H1 (cell line): ENCODE data around the gene CHTF18. TPM values are rescaled to one million over a fixed set of nuclear protein-coding genes. Genes with fewer than 3 reads are reported as not detected.
A peak's percentile ranks its signal among the peaks of the same experiment; 100 is the strongest.

ENCODE experiments used
- CTCF ChIA-PET: fragments of 300-600 bp; sonication (Branson Sonifier 250); formaldehyde crosslinking; loops from one replicate; lab custom pipeline; 2021; ENCODE audit not compliant: partially characterized antibody; lab: Charles Lee
- POLR2A ChIA-PET: fragments of 300-600 bp; sonication (Branson Sonifier 250); formaldehyde crosslinking; loops from one replicate; lab custom pipeline; 2021; ENCODE audit warnings: inconsistent platforms; ENCODE audit not compliant: partially characterized antibody; lab: Charles Lee
- DNase-seq, 2 experiments: peaks; one replicate each; pipeline versions ENCODE4 v3.0.0 to v3.0.0-alpha.2; 2010 to 2022; ENCODE audit warnings: low spot score in 2 of 2, low read depth in 1 of 2, mixed read lengths in 1 of 2
- FAIRE-seq: peaks from 2 replicates; lab custom pipeline; 2011; peaks lifted over from hg19 to GRCh38; lab: Jason Lieb, UNC
- H2AFZ ChIP-seq: 2 replicates; pipeline ENCODE4 v1.8.1; 2012; ENCODE audit warnings: low read length, inconsistent platforms
- H2AK5ac ChIP-seq: 2 replicates; pipeline ENCODE4 v1.6.1; 2013; ENCODE audit warnings: low read depth, low read length
- H2BK120ac ChIP-seq: replicated peaks from 2 replicates; pipeline ENCODE3; 2013; ENCODE audit warnings: low read depth, low read length, inconsistent platforms
- H2BK12ac ChIP-seq: 2 replicates; pipeline ENCODE4 v1.6.1; 2013; ENCODE audit warnings: low read depth, low read length
- H2BK15ac ChIP-seq: 2 replicates; pipeline ENCODE4 v1.6.1; 2013; ENCODE audit warnings: low read length
- H2BK20ac ChIP-seq: 2 replicates; pipeline ENCODE4 v1.6.1; 2013; ENCODE audit warnings: low read length
- H2BK5ac ChIP-seq: 2 replicates; pipeline ENCODE4 v1.6.1; 2013; ENCODE audit warnings: low read depth, low read length
- H3K14ac ChIP-seq: 2 replicates; pipeline ENCODE4 v1.6.1; 2013; ENCODE audit warnings: inconsistent platforms; ENCODE audit not compliant: insufficient read length
- H3K18ac ChIP-seq: 2 replicates; pipeline ENCODE4 v1.6.1; 2013; ENCODE audit warnings: low read length; ENCODE audit errors: extremely low read depth
- H3K23ac ChIP-seq: 2 replicates; pipeline ENCODE4 v1.6.1; 2013; ENCODE audit warnings: inconsistent platforms; ENCODE audit not compliant: insufficient read length
- H3K23me2 ChIP-seq: 2 replicates; pipeline ENCODE4 v1.6.1; 2013; ENCODE audit warnings: low read depth, low read length
- H3K27ac ChIP-seq: 2 replicates; pipeline ENCODE4 v1.6.1; 2011; ENCODE audit warnings: low read depth, low read length, inconsistent platforms
- H3K27me3 ChIP-seq, 4 experiments: replicated peaks in 1 of 4; 1 replicate in 1 of 4; 2 replicates in 3 of 4; pipeline versions ENCODE4 v1.6.1 to v1.8.1; 2011 to 2013; ENCODE audit warnings: low read length in 3 of 4, mild to moderate bottlenecking in 3 of 4, inconsistent platforms in 2 of 4, mixed read lengths in 2 of 4, moderate library complexity in 1 of 4; ENCODE audit not compliant: control insufficient read depth in 3 of 4, insufficient read depth in 3 of 4; ENCODE audit errors: extremely low read depth in 1 of 4
- H3K36me3 ChIP-seq, 4 experiments: 2 replicates each; pipeline versions ENCODE4 v1.6.1 to v1.8.1; 2011 to 2013; ENCODE audit warnings: mild to moderate bottlenecking in 4 of 4, low read length in 3 of 4, moderate library complexity in 2 of 4, control low read depth in 1 of 4, inconsistent platforms in 1 of 4; ENCODE audit not compliant: insufficient read depth in 4 of 4, control insufficient read depth in 2 of 4
- H3K4ac ChIP-seq: replicated peaks from 2 replicates; pipeline ENCODE3; 2013; ENCODE audit warnings: low read length, low read depth, mixed read lengths, inconsistent platforms; ENCODE audit not compliant: insufficient read length
- H3K4me1 ChIP-seq, 4 experiments: replicated peaks in 1 of 4; 1 replicate in 1 of 4; 2 replicates in 3 of 4; pipeline versions ENCODE4 v1.6.1 to v1.8.1; 2011 to 2013; ENCODE audit warnings: low read length in 3 of 4, inconsistent platforms in 2 of 4, mixed read lengths in 1 of 4; ENCODE audit not compliant: insufficient read depth in 4 of 4, control insufficient read depth in 3 of 4
- H3K4me2 ChIP-seq, 2 experiments: 2 replicates each; pipeline versions ENCODE4 v1.6.1 to v1.8.1; 2011 to 2013; ENCODE audit warnings: low read depth in 2 of 2, low read length in 2 of 2, control low read depth in 1 of 2, inconsistent platforms in 1 of 2, mild to moderate bottlenecking in 1 of 2; ENCODE audit not compliant: insufficient read depth in 1 of 2
- H3K4me3 ChIP-seq, 4 experiments: fragments of 200-600, 300-600 bp in 1 of 4; sonication (generic), shearing (Covaris generic), sonication (Bioruptor Twin) in 1 of 4; 2 replicates each; pipeline versions ENCODE4 v1.5.1 to v1.8.1; 2011 to 2016; ENCODE audit warnings: low read length in 4 of 4, low read depth in 3 of 4, control low read depth in 2 of 4, inconsistent platforms in 2 of 4, mild to moderate bottlenecking in 2 of 4, mixed read lengths in 1 of 4, moderate library complexity in 1 of 4; ENCODE audit not compliant: insufficient read depth in 2 of 4; ENCODE audit errors: extremely low read depth in 1 of 4
- H3K56ac ChIP-seq: replicated peaks from 2 replicates; pipeline ENCODE3; 2013; ENCODE audit warnings: low read depth, mild to moderate bottlenecking, mixed read lengths, low read length, inconsistent platforms; ENCODE audit not compliant: insufficient read length
- H3K79me1 ChIP-seq: 2 replicates; pipeline ENCODE4 v1.6.1; 2013; ENCODE audit warnings: low read depth, low read length, control low read depth
- H3K79me2 ChIP-seq, 2 experiments: 2 replicates each; pipeline versions ENCODE4 v1.6.1 to v1.8.1; 2012 to 2013; ENCODE audit warnings: low read length in 2 of 2, mild to moderate bottlenecking in 2 of 2, inconsistent platforms in 1 of 2; ENCODE audit not compliant: insufficient read depth in 2 of 2, control insufficient read depth in 1 of 2
- H3K9ac ChIP-seq, 4 experiments: replicated peaks in 1 of 4; 1 replicate in 1 of 4; 2 replicates in 3 of 4; pipeline versions ENCODE4 v1.6.1 to v1.8.1; 2011 to 2013; ENCODE audit warnings: low read depth in 3 of 4, low read length in 3 of 4, control low read depth in 2 of 4, mild to moderate bottlenecking in 2 of 4, moderate library complexity in 2 of 4, inconsistent platforms in 1 of 4; ENCODE audit errors: extremely low read depth in 1 of 4
- H3K9me3 ChIP-seq, 2 experiments: 2 replicates each; pipeline versions ENCODE4 v1.6.1 to v1.8.1; 2012 to 2013; ENCODE audit warnings: mild to moderate bottlenecking in 2 of 2, moderate library complexity in 2 of 2, control low read depth in 1 of 2, inconsistent platforms in 1 of 2, low read depth in 1 of 2, low read length in 1 of 2, mixed read lengths in 1 of 2; ENCODE audit not compliant: insufficient read depth in 2 of 2
- H4K20me1 ChIP-seq, 2 experiments: replicated peaks in 1 of 2; 2 replicates each; pipeline versions ENCODE3 to v1.8.1; 2011 to 2013; ENCODE audit warnings: inconsistent platforms in 2 of 2, low read length in 2 of 2, mild to moderate bottlenecking in 1 of 2; ENCODE audit not compliant: insufficient read depth in 2 of 2, control insufficient read depth in 1 of 2
- H4K5ac ChIP-seq: 2 replicates; pipeline ENCODE4 v1.6.1; 2013; ENCODE audit warnings: low read length, low read depth, mixed read lengths, inconsistent platforms; ENCODE audit not compliant: insufficient read length
- H4K8ac ChIP-seq: 2 replicates; pipeline ENCODE4 v1.8.0; 2013; ENCODE audit warnings: mild to moderate bottlenecking, moderate library complexity, low read length, inconsistent platforms; ENCODE audit not compliant: insufficient read depth; ENCODE audit errors: extremely low read depth
- H4K91ac ChIP-seq: replicated peaks from 2 replicates; pipeline ENCODE3; 2013; ENCODE audit warnings: low read length, mixed read lengths, inconsistent platforms; ENCODE audit not compliant: insufficient read length
- E2F6 ChIP-seq: IDR thresholded peaks from 2 replicates; pipeline ENCODE4 v1.6.1; 2012; ENCODE audit warnings: inconsistent platforms
- HDAC2 ChIP-seq, 2 experiments: fragments of 300-600 bp in 1 of 2; sonication (generic) in 1 of 2; IDR thresholded peaks; 2 replicates each; pipeline ENCODE4 v1.6.1; 2011 to 2012; ENCODE audit warnings: low read depth in 2 of 2, low read length in 2 of 2, mild to moderate bottlenecking in 2 of 2, moderate library complexity in 2 of 2, borderline replicate concordance in 1 of 2, inconsistent platforms in 1 of 2
- PHF8 ChIP-seq: fragments of 200-600 bp; sonication (generic); conservative IDR thresholded peaks from 2 replicates; pipeline ENCODE4 v1.7.1; 2012; ENCODE audit warnings: low read depth, mild to moderate bottlenecking, inconsistent platforms, low read length, moderate library complexity
- POU5F1 ChIP-seq: IDR thresholded peaks from 2 replicates; pipeline ENCODE4 v1.6.1; 2011; ENCODE audit warnings: low read depth, mild to moderate bottlenecking, low read length, moderate library complexity
- WGBS, 2 experiments: shearing (Covaris generic) in 1 of 2; methylation state at CpG; one replicate each; pipeline versions ENCODE4 v1.1.6 to v1.1.7; 2013 to 2015; ENCODE audit warnings: low lambda C conversion rate in 2 of 2, mixed read lengths in 2 of 2, inconsistent platforms in 1 of 2, low coverage in 1 of 2, missing lambda C conversion rate in 1 of 2; ENCODE audit not compliant: insufficient replicate concordance in 2 of 2, insufficient coverage in 1 of 2, insufficient read length in 1 of 2; ENCODE audit errors: extremely low coverage in 1 of 2, missing lambda C conversion rate in 1 of 2; 5-methylcytosine and 5-hydroxymethylcytosine counted together
- polyA plus RNA-seq, 7 experiments: library from polyadenylated mRNA; depleted of rRNA in 3 of 7; stranded (reverse) in 5 of 7; unstranded in 2 of 7; fragments of >200 nt in 5 of 7; fragments of 200-250 nt in 2 of 7; gene quantifications; 1 replicate in 5 of 7; 2 replicates in 1 of 7; 4 replicates in 1 of 7; pipeline versions ENCODE4 v1.2.1 to v1.2.3, GENCODE V29; 2011 to 2013; ENCODE audit warnings: missing spikeins in 2 of 7, mixed read lengths in 2 of 7
- total RNA-seq: library from RNA; stranded (reverse); fragmentation: NEBNext Ultra II Directional; extraction: Animal tissue kit (Norgen Biotek cat#: 25700); gene quantifications from 2 replicates; pipeline ENCODE4 v1.2.1, GENCODE V29; 2021

The CHTF18 gene
- total and polyA plus RNA-seq, 2 of the 8 experiments (the other 6 are each of a cell fraction or from before 2014, with no cell fraction given): 75.3 to 104 TPM

- Histone ChIP-seq H4K8ac (no peak overlapping the region), H4K5ac (no peak overlapping the region), H2BK15ac (no peak overlapping the region), H2AK5ac (0 out of 2 replicates have a peak overlapping the region, but pooled peaks have one; percentile 1), H3K27ac (no peak overlapping the region), H3K9me3 (0 out of 4 replicates have a peak, but pooled peaks cover 0 to 3% of the 10 kb centered on the region in 2 experiments)
- TF ChIP-seq E2F6: no peak
- TF ChIP-seq HDAC2 (IDR thresholded peaks at IDR 0.05; ENCODE audit: borderline replicate concordance in 1 of 2, low read depth in 2 of 2, low read length in 2 of 2): no peak
- no peak for TF ChIP-seq POU5F1
- no peak for TF ChIP-seq PHF8
- TF ChIP-seq, all 59 proteins: peak for 0
- Histone ChIP-seq H3K4me2 (no peak overlapping the region), H3K56ac (no peak overlapping the region), H3K79me1 (no peaks in the 10 kb centered on the region), H3K4me1 (peaks cover 0 to 2% (median 0%) of the 10 kb centered on the region in 4 experiments; a peak in 1 of 7 replicates), H3K4me3 (no peak overlapping the region), H3K23ac (no peak overlapping the region), H2BK20ac (no peak overlapping the region), H3K9ac (no peak overlapping the region), H2BK5ac (no peak overlapping the region), H2BK120ac (no peak overlapping the region), H3K27me3 (no peaks in the 10 kb centered on the region), H3K79me2 (no peaks in the 10 kb centered on the region), H2BK12ac (no peak overlapping the region), H3K23me2 (no peaks in the 10 kb centered on the region), H4K20me1 (no peaks in the 10 kb centered on the region), H2AFZ (no peak overlapping the region), H3K36me3 (no peaks in the 10 kb centered on the region), H3K18ac (no peak overlapping the region), H3K4ac (no peak overlapping the region), H3K14ac (no peak overlapping the region), H4K91ac (no peak overlapping the region)
- POLR2A ChIA-PET: interaction anchor here (0.7 to 2.9 kb wide), 8 partner anchors 8 to 42 kb away, joined by 3 to 8 read pairs (median 5); partner anchors contain the start of gene CIAO3
- WGBS, 2 experiments: 89% methylated on average over 14 of the region's 15 CpGs; no CpG with 5 or more reads in 1 of the 2 experiments
- no peak for FAIRE-seq
- no peak for DNase-seq
- CTCF ChIA-PET: interaction anchor here (1.0 to 5.0 kb wide), 6 partner anchors 12 to 48 kb away, joined by 3 to 38 read pairs (median 6); partner anchors contain the start of gene CCDC78
Observed at GRCh38 chr16:760065-760464, 28.4 kb upstream of the CHTF18 start.
